Neutrophil (primary cell): ENCODE data around the gene SRRM3.
"Not testable (repeated sequence)": the region's sequence is repeated elsewhere in the genome, so short reads cannot be mapped to it uniquely, and the experiment has no call there.

ENCODE experiments used
- H3K27ac ChIP-seq: fragments of 200-600 bp; sonication (generic); 2 replicates; pipeline ENCODE4 v1.5.1; 2016; ENCODE audit warnings: mild to moderate bottlenecking, moderate library complexity
- H3K27me3 ChIP-seq: fragments of 200-600 bp; sonication (generic); 2 replicates; pipeline ENCODE4 v1.6.0; 2016; ENCODE audit warnings: mild to moderate bottlenecking
- H3K36me3 ChIP-seq: fragments of 200-600 bp; sonication (generic); 2 replicates; pipeline ENCODE4 v1.5.1; 2017
- H3K4me1 ChIP-seq, 2 experiments: fragments of 200-600 bp in 1 of 2; sonication (generic) in 1 of 2; 1 replicate in 1 of 2; 2 replicates in 1 of 2; pipeline versions ENCODE4 v1.5.1 to v1.6.1; 2013 to 2016; ENCODE audit warnings: low read depth in 1 of 2, low read length in 1 of 2, mild to moderate bottlenecking in 1 of 2, moderate library complexity in 1 of 2; ENCODE audit not compliant: control insufficient read depth in 1 of 2, insufficient read depth in 1 of 2
- H3K4me3 ChIP-seq, 2 experiments: fragments of 200-600 bp in 1 of 2; sonication (generic) in 1 of 2; 1 replicate in 1 of 2; 2 replicates in 1 of 2; pipeline ENCODE4 v1.5.1; 2013 to 2016; ENCODE audit warnings: low read depth in 1 of 2, low read length in 1 of 2, mild to moderate bottlenecking in 1 of 2, moderate library complexity in 1 of 2
- H3K9me3 ChIP-seq: fragments of 200-600 bp; sonication (generic); 2 replicates; pipeline ENCODE4 v1.5.1; 2016
- CTCF ChIP-seq: fragments of 200-600 bp; sonication (generic); IDR thresholded peaks from 2 replicates; pipeline ENCODE4 v1.5.1; 2016; ENCODE audit warnings: antibody characterized with exemption

SRRM3 gene

GRCh38 chr7:76267107-76267893 is 65.6 kb downstream of the SRRM3 start:
- Histone ChIP-seq H3K9me3 (no peaks in the 10 kb centered on the region), H3K36me3 (no peaks in the 10 kb centered on the region), H3K4me1 (peaks cover 0 to 9% of the 10 kb centered on the region in 2 experiments), H3K27ac (no peak overlapping the region), H3K27me3 (peaks cover 76% of the 10 kb centered on the region), H3K4me3 (no peak overlapping the region)
- no peak for TF ChIP-seq CTCF

- Histone ChIP-seq H3K36me3 (no peaks in the 10 kb centered on the region), H3K9me3 (no peaks in the 10 kb centered on the region), H3K27ac (no peak overlapping the region), H3K27me3 (peaks cover 81% of the 10 kb centered on the region), H3K4me3 (no peak overlapping the region), H3K4me1 (peaks cover 0 to 9% of the 10 kb centered on the region in 2 experiments)
- TF ChIP-seq CTCF = no peak
Measured at GRCh38 chr7:76267894-76268183, 66.1 kb downstream of the SRRM3 start.

GRCh38 chr7:76268376-76268775 is 66.7 kb downstream of the SRRM3 start:
- no peak for TF ChIP-seq CTCF
- Histone ChIP-seq H3K36me3 (no peaks in the 10 kb centered on the region), H3K27me3 (peaks cover 83% of the 10 kb centered on the region), H3K4me1 (peaks cover 0 to 9% of the 10 kb centered on the region in 2 experiments), H3K4me3 (no peak overlapping the region), H3K27ac (no peak overlapping the region), H3K9me3 (no peaks in the 10 kb centered on the region)

GRCh38 chr7:76269895-76270294 is 68.2 kb downstream of the SRRM3 start:
- Histone ChIP-seq H3K27me3 (peaks cover 87% of the 10 kb centered on the region), H3K36me3 (no peaks in the 10 kb centered on the region), H3K4me3 (no peak overlapping the region), H3K27ac (no peak overlapping the region), H3K9me3 (no peaks in the 10 kb centered on the region), H3K4me1 (peaks cover 0 to 9% of the 10 kb centered on the region in 2 experiments)
- TF ChIP-seq CTCF = no peak

GRCh38 chr7:76271384-76271783 is 69.7 kb downstream of the SRRM3 start:
- not testable (repeated sequence) for H3K36me3 ChIP-seq, H3K4me3 ChIP-seq, H3K4me1 ChIP-seq, H3K9me3 ChIP-seq, H3K27ac ChIP-seq
- H3K27me3 ChIP-seq = peaks cover 85% of the 10 kb centered on the region

- peaks cover 0 to 4% of the 10 kb centered on the region in 2 experiments for H3K4me1 ChIP-seq
- TF ChIP-seq CTCF = no peak
- no peak overlapping the region for H3K4me3 ChIP-seq
- no peak overlapping the region for H3K27ac ChIP-seq
- H3K27me3 ChIP-seq = peaks cover 85% of the 10 kb centered on the region
- no peaks in the 10 kb centered on the region for H3K9me3 ChIP-seq
- H3K36me3 ChIP-seq = no peaks in the 10 kb centered on the region
Measured at GRCh38 chr7:76272142-76272541, 70.4 kb downstream of the SRRM3 start.
